OCI-LY3 (cell line): Measurements from ENCODE around the gene EIF3K.
"Not testable (repeated sequence)": the region's sequence is repeated elsewhere in the genome, so short reads cannot be mapped to it uniquely, and the experiment has no call there.

ENCODE experiments used
- H2AFZ ChIP-seq: fragments of 200-600, 300-600 bp; shearing (Covaris generic); 2 replicates; pipeline ENCODE4 v1.6.0; 2014; ENCODE audit warnings: antibody characterized with exemption, low read depth, low read length
- H3K27ac ChIP-seq: fragments of 200-600, 300-600 bp; sonication (generic); 2 replicates; pipeline ENCODE4 v1.5.1; 2014; ENCODE audit warnings: mild to moderate bottlenecking, low read length, moderate library complexity, mixed read lengths
- H3K27me3 ChIP-seq: fragments of 200-600, 300-600 bp; sonication (generic); 2 replicates; pipeline ENCODE4 v1.6.1; 2014; ENCODE audit warnings: low read depth, low read length, mixed read lengths
- H3K36me3 ChIP-seq: fragments of 200-600, 300-600 bp; sonication (generic); replicated peaks from 2 replicates; pipeline ENCODE3; 2014; ENCODE audit warnings: low read depth, low read length, mixed read lengths
- H3K4me1 ChIP-seq: fragments of 300-600, 200-600 bp; sonication (generic); 2 replicates; pipeline ENCODE4 v1.6.1; 2014; ENCODE audit warnings: low read length, mixed read lengths
- H3K4me2 ChIP-seq: fragments of 200-600, 300-600 bp; sonication (generic); 2 replicates; pipeline ENCODE4 v1.6.1; 2014; ENCODE audit warnings: low read length, mixed read lengths
- H3K4me3 ChIP-seq: fragments of 300-600, 200-600 bp; sonication (generic); 2 replicates; pipeline ENCODE4 v1.5.1; 2014; ENCODE audit warnings: antibody characterized with exemption, mild to moderate bottlenecking, low read length, moderate library complexity
- H3K79me2 ChIP-seq: fragments of 300-600, 200-600 bp; shearing (Covaris generic); 2 replicates; pipeline ENCODE4 v1.6.1; 2014; ENCODE audit warnings: mild to moderate bottlenecking, low read length, mixed read lengths
- H3K9ac ChIP-seq: fragments of 300-600, 200-600 bp; shearing (Covaris generic); 2 replicates; pipeline ENCODE4 v1.6.0; 2014; ENCODE audit warnings: mild to moderate bottlenecking, low read length, moderate library complexity
- H3K9me3 ChIP-seq: fragments of 200-600, 300-600 bp; shearing (Covaris generic); 2 replicates; pipeline ENCODE4 v1.6.1; 2014; ENCODE audit warnings: low read length, mixed read lengths; ENCODE audit not compliant: insufficient read depth
- H4K20me1 ChIP-seq: fragments of 200-600, 300-600 bp; sonication (generic); 2 replicates; pipeline ENCODE4 v1.6.1; 2016; ENCODE audit warnings: low read length, mixed read lengths; ENCODE audit not compliant: insufficient read depth
- CTCF ChIP-seq: fragments of 200-600, 300-600 bp; sonication (generic); IDR thresholded peaks from 2 replicates; pipeline ENCODE4 v1.5.1; 2014; ENCODE audit warnings: antibody characterized with exemption, low read length, low read depth
- EZH2phosphoT487 ChIP-seq: fragments of 200-600 bp; shearing (Covaris generic); IDR thresholded peaks from 2 replicates; pipeline ENCODE4 v1.6.1; 2018; ENCODE audit warnings: antibody characterized with exemption, mixed run types, low read depth

The EIF3K gene

GRCh38 chr19:38618590-38619360 is at the start of gene EIF3K:
TSS of gene EIF3K (plus strand) at chr19:38619188. CDS start at chr19:38619269, 81 bp downstream.
- Histone ChIP-seq H2AFZ (peak within 1 kb of the TSS; percentile 35; the same call in 1 of the 2 replicates), H3K27me3 (no peaks in the 10 kb centered on the region), H3K79me2 (peaks cover 54% of the 10 kb centered on the region), H3K36me3 (peaks cover 33% of the 10 kb centered on the region), H3K4me3 (peak within 1 kb of the TSS; percentile 85), H3K9ac (peak within 1 kb of the TSS; percentile 97), H3K27ac (peak within 1 kb of the TSS; percentile 93), H3K4me2 (peak within 1 kb of the TSS; percentile 99), H3K9me3 (no peaks in the 10 kb centered on the region), H3K4me1 (peaks cover 23% of the 10 kb centered on the region), H4K20me1 (peaks cover 4% of the 10 kb centered on the region; the same call in 1 of the 2 replicates)
- TF ChIP-seq EZH2phosphoT487 (no peak), CTCF (no peak)

- Histone ChIP-seq H3K27ac (no peak overlapping the region), H3K36me3 (no peaks in the 10 kb centered on the region), H3K9me3 (no peaks in the 10 kb centered on the region), H3K4me3 (no peak overlapping the region), H3K79me2 (no peaks in the 10 kb centered on the region), H3K27me3 (peaks cover 29% of the 10 kb centered on the region), H3K9ac (no peak overlapping the region), H4K20me1 (no peaks in the 10 kb centered on the region), H3K4me2 (no peak overlapping the region), H3K4me1 (peaks cover 6% of the 10 kb centered on the region; the same call in 1 of the 2 replicates), H2AFZ (no peak overlapping the region)
- no peak for TF ChIP-seq EZH2phosphoT487
- TF ChIP-seq CTCF = no peak
Measured at GRCh38 chr19:38569368-38569983, 49.5 kb upstream of the EIF3K start.

- peaks cover 6% of the 10 kb centered on the region; the same call in 1 of the 2 replicates for H3K4me1 ChIP-seq
- no peak overlapping the region for H2AFZ ChIP-seq
- no peak overlapping the region for H3K4me3 ChIP-seq
- TF ChIP-seq EZH2phosphoT487 (no peak), CTCF (no peak)
- no peak overlapping the region for H3K4me2 ChIP-seq
- H3K27me3 ChIP-seq = peaks cover 29% of the 10 kb centered on the region
- H3K9me3 ChIP-seq = no peaks in the 10 kb centered on the region
- H4K20me1 ChIP-seq = no peaks in the 10 kb centered on the region
- no peaks in the 10 kb centered on the region for H3K36me3 ChIP-seq
- H3K9ac ChIP-seq = no peak overlapping the region
- no peak overlapping the region for H3K27ac ChIP-seq
- no peaks in the 10 kb centered on the region for H3K79me2 ChIP-seq
Measured at GRCh38 chr19:38571682-38572081, 47.3 kb upstream of the EIF3K start.

- H3K27me3 ChIP-seq = peaks cover 3% of the 10 kb centered on the region; the same call in 1 of the 2 replicates
- no peak overlapping the region for H3K27ac ChIP-seq
- H3K4me1 ChIP-seq = peaks cover 3% of the 10 kb centered on the region
- no peaks in the 10 kb centered on the region for H3K79me2 ChIP-seq
- no peak overlapping the region for H3K4me3 ChIP-seq
- H3K4me2 ChIP-seq = no peak overlapping the region
- H3K36me3 ChIP-seq = no peaks in the 10 kb centered on the region
- H3K9ac ChIP-seq = no peak overlapping the region
- no peak for TF ChIP-seq EZH2phosphoT487
- no peak for TF ChIP-seq CTCF
- no peaks in the 10 kb centered on the region for H3K9me3 ChIP-seq
- H2AFZ ChIP-seq = no peak overlapping the region
- no peaks in the 10 kb centered on the region for H4K20me1 ChIP-seq
Measured at GRCh38 chr19:38577826-38578225, 41.2 kb upstream of the EIF3K start.

- not testable (repeated sequence) for H3K9ac ChIP-seq, H3K9me3 ChIP-seq, H3K27me3 ChIP-seq, H3K79me2 ChIP-seq, H3K4me3 ChIP-seq, H4K20me1 ChIP-seq, H3K27ac ChIP-seq, H3K36me3 ChIP-seq, H3K4me2 ChIP-seq, H2AFZ ChIP-seq
- H3K4me1 ChIP-seq = peaks cover 17% of the 10 kb centered on the region
Measured at GRCh38 chr19:38579304-38579703, 39.7 kb upstream of the EIF3K start.
